8988T (cell line): ENCODE data around the gene ESRRG.
A peak's percentile ranks its signal among the peaks of the same experiment; 100 is the strongest.
"Not testable (repeated sequence)": the region's sequence is repeated elsewhere in the genome, so short reads cannot be mapped to it uniquely, and the experiment has no call there.

ENCODE experiments used
- DNase-seq: peaks from one replicate; pipeline ENCODE4 v3.0.0; 2011

The ESRRG gene

DNA sequence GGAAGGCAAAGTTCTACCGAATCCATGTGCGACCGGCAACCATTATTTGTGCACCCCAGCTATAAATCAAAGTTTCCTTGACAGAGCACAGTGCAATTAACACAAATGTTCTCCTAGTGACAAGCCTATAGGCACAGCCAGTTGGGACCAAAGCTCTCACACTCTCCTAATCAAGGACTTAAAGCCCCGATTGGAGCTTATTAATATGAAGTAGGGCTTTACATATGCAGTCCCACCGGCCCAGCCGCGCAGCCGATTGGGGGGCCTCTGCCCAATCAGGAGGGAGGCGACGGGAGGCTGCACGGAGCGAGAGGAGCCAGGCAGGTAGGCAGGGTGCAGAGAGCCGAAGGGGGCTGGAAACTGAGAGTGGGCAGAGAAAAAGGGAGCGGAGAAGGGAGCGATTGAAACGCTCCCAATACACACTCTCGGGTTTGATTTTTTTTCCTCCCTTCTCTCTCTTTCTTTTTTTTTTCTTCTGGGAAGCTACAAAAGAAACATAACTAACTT is at the start of gene ESRRG:
Gene ESRRG (minus strand): TSS at position 156 of the 507 bp plus-strand sequence. CDS start 130 bp downstream, at position 26.
- DNase-seq: peak; percentile 9

DNA sequence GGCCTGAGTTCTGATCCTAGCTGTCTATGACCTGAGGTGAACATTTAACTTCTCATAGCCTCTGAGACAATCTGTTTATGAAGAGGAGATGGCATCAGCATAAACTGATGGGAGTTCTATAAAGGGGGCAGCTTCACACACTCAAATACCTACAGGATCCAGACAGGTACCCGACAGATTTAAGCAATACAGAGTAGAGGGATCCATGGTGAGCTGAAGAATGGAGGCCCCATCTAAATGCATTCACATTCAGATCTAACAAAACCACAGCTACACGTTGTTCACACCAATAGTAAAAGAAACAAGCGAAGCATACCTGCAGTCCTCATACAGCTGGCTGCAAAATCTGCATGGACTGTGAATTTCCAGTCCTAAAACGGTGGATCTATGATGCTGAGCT is 48.7 kb upstream of the ESRRG start:
- DNase-seq: no peak

- DNase-seq: no peak
These were observed 43.6 kb upstream of the ESRRG start for GRCh38 chr1:216766633-216767327.

DNA sequence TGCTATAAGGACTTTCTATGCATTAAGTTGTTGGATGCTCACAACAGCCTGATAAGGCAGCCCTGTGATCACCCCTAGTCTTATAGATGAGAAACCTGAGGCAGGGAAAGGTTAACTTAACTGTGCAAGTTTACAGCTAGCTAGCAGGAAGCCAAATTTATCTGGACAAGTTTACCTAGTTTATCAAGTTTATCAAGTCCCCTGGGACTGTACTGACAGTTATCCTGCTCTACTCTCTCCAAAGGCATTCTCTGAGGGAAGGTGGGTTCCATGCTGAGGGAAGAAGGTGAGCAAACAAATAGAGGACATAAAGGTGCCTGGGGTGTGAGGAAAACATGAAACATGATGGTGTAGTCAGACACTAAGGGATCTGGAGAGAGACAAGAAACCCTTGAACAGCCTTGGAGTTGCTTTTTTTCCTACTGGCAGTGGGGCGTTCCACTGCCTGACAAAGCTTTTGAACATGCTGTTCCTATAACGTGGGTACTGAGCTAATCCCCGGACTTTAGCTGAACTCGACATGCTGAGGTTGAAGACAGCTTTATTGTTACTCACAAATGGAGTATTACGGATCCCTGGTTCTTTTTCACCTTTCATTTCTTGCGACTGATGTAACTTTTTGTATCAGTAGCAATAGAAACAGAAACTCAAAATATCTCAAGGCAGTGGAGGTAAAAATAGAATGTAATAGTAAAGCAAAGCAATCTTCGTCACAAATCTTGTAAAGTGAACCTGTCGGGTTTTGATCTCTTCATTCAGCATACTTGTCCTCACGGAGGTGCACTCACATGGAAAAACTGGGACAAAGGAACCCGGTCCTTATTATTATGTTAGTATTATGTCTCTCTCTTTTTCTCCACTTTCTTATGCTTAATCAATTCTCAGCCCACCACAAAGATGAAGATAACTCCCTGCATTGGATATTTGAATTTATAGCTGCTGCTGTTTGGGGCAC is 42.4 kb upstream of the ESRRG start:
- no peak for DNase-seq

DNA sequence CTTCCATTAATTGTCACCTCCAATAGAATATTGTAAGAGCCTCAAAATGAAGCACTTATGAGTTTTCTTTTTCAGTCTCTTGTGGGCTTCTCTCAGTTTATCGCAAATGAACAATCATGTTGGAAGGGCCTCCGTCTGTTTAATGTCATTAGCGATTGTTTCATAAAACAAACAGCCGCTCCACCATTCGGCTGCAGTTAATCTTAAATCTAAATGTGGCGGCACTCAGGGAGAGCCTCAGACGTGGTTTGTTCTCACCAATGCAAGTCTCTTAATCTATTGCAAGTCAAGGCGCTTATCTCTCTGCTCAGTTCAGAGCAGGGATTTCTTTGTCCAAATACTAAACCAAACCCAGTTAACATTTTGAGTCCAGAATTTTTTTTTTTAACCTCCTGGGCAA is 34.9 kb upstream of the ESRRG start:
- DNase-seq: no peak

DNA sequence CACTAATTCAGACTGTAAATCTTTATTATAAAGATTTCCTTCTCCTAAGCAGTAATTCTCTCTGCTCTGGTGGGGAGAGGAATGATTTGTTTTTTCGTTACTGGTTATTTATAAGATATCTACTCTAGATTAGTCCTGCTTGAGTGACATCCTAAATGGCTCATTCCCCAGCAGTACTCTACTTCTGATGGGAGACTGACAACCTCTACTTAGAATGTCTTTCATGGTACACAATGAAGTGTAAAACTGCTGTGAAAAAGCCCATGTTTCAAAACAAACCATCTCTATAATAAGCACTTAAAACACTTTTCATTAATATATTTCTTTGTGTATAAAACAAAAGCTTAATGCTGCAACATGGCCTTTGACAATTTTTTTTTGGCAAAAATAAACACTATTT is 33.9 kb upstream of the ESRRG start:
- no peak for DNase-seq

DNA sequence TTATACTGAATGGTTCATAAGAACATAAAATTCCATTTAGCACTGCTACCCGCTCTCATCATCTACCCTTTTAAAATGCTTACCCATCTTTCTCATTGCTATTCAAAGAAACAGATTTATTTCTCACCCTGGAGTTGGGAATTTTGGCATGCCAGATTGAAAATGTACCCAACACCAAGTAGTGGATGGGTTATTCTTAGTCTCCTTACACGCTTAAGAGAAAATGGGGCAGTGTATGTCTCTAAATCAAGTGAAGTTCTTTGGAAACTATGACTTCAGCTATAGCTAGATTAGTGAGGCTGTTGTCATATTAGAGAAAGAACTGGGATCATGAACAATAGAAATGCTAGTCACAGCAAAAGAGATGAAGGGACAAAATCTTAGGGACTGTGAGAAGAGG is 27.7 kb upstream of the ESRRG start:
- no peak for DNase-seq

- DNase-seq: no peak
These were observed 26.9 kb upstream of the ESRRG start for GRCh38 chr1:216750031-216750627.

- no peak for DNase-seq
These were observed 26.0 kb upstream of the ESRRG start for GRCh38 chr1:216749232-216749631.

DNA sequence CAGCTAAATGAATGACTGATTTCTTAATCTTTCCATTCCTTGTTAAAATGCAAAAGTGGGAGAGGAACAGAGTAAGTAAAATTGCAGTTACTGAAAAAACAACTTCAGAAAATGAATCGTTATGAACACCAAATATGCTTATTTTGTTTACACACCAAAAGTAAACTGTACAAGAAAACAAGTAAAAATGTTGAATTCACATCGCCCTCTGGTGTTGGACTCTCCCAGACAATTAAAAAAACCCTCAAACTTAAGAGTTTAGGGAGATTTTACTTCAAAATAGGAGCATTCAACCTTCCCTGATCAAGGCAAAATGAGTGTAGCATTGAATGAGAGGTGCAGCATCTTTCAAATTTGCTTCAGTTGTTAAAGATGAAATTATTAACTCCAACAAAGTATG is 19.4 kb upstream of the ESRRG start:
- no peak for DNase-seq

DNA sequence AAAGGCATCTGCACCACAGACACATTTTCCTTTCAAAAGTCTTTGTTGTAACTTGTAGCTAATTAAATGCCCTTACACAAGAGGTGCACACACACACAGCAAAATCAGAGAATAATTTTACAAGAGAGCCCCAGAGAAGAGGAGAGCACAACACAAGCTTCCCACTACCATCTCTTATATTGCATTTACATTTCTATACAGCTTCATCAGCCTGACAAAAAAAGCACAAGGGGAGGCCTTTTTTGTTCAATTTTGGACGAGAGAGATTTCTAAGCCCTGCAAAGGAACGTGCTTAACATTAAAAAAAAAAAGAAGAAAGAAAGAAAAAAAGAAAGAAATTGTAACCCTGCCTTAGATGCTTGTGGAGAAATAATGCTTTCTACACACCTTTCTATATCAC is 17.1 kb upstream of the ESRRG start:
- no peak for DNase-seq

- no peak for DNase-seq
These were observed 16.6 kb upstream of the ESRRG start for GRCh38 chr1:216739793-216740192.

GRCh38 chr1:216732121-216732520 is 8.9 kb upstream of the ESRRG start:
- DNase-seq: no peak

GRCh38 chr1:216731562-216731961 is 8.3 kb upstream of the ESRRG start:
- DNase-seq: no peak

GRCh38 chr1:216726435-216726834 is 3.2 kb upstream of the ESRRG start:
- no peak for DNase-seq

- DNase-seq: no peak
These were observed 408 bp downstream of the ESRRG start for GRCh38 chr1:216722821-216723220.

DNA sequence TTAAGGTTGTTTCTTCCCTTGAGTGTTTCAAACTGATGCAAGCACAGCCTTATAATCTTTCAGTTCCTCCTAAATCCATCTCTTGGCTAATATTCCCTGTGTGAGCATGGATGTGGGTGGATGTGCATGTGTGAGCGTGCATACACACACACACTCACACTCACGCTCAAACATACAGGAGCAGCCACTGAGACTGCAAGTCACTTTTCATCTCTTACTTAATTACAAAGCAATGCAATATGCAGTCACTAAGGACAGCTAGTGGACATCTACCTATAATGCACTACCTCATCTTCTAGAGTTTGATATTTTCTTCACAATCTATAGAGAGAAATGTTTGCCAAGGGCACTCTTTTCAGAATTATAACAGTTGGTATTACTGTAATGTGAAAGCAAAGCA is 1.4 kb downstream of the ESRRG start:
- no peak for DNase-seq

DNA sequence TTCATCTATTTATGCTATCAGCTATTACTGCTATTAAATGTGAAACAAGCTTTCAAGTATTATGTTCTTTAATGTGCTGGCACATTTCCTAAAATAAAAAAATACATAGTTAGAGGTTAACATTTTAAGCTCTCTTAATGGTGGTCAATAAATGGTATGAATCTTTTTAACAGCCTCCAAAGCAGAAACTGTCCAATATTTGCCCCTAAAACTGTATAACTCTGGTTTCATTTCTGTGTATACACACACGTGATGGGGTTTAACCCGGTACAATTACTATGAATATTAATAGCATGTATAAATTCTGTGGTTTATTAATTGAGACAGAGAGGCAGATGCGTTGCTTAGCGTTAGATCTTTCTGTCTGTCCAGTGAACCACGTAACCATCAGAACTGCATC is 2.2 kb downstream of the ESRRG start:
- no peak for DNase-seq

GRCh38 chr1:216711712-216712111 is 11.5 kb downstream of the ESRRG start:
- no peak for DNase-seq

GRCh38 chr1:216710598-216711333 is 12.5 kb downstream of the ESRRG start:
- DNase-seq: no peak

- no peak for DNase-seq
These were observed 13.2 kb downstream of the ESRRG start for GRCh38 chr1:216710055-216710454.

GRCh38 chr1:216705676-216706075 is 17.6 kb downstream of the ESRRG start:
- no peak for DNase-seq

GRCh38 chr1:216704065-216704464 is 19.2 kb downstream of the ESRRG start:
- not testable (repeated sequence) for DNase-seq
